ENCODE data around the gene ADARB2.

Gene ADARB2

DNA sequence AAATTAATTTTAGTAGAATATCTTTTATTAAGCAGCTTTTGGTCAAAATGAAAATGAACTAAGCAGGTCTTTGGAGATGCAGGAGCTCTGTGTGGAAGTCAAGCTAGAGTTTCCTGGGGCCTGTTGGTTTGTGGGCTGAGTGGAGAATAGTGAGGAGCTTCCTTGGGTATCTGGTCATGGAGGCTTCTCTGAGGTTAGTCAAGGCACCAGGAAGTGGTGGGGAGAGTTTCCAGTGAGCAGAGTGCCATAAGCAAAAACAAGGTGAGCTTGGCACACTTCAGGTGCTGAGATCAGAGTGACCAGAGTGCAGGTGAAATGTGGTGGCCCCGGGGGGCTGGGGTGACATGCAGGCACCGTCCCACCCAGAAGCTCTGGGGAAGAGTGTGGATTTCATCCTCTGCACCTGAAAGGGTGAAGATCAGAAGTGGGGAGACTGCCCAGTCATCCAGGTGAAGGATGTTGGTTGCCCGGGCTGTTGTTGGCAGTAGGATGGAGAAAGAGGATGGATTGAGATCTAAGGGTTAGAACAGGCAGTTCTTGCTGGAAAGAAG is 603.8 kb downstream of the ADARB2 start:
- no peak for TF ChIP-seq CTCF (IDR thresholded peaks at IDR 0.05; ENCODE audit: low read depth, low read length)
- no peak overlapping the region for H3K4me3 ChIP-seq (ENCODE audit: low read depth, low read length)

GRCh38 chr10:1132584-1132983 is 604.7 kb downstream of the ADARB2 start:
- H3K4me3 ChIP-seq (ENCODE audit: low read depth, low read length): no peak overlapping the region
- no peak for TF ChIP-seq CTCF (IDR thresholded peaks at IDR 0.05; ENCODE audit: low read depth, low read length)

DNA sequence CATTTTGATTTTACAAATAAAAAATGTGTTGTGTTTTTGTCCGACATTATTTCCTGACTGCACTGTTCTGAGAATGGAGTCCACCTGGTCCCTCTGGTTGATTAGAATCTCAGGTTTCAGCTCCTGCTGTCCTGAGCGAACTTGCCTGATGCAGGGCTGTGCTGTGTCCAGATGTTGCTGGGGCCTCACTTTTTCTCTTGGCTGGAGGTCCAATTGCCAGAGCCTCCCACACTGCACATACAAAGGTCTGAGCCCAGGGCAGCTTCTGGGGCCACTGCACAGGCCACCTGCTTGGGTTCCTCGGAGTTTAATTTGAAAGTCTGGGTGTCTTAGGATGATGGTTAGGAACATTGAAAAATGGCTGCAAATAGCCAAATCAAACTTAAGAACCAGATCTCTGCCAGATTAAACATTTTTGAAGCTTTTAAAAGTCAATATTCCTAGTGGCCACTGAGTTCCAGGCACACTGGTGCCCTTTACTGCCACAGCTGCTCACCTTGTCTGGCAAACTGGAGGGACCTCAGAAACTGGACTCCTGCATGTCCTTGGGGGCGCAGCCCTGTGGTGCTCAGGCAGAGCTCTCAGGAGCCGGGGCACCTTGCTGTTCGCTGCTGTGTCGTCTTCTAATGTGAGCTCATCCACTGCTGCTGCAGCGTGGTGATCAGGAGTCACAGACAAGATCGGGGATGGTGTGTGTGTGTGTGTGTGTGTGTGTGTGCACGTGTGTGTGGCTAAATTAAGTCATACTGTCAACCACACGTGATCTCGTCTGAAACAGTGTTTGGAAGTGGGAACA is 606.1 kb downstream of the ADARB2 start:
- no peak overlapping the region for H3K4me3 ChIP-seq (ENCODE audit: low read depth, low read length)
- TF ChIP-seq CTCF (IDR thresholded peaks at IDR 0.05; ENCODE audit: low read depth, low read length): no peak

- TF ChIP-seq CTCF (IDR thresholded peaks at IDR 0.05; ENCODE audit: low read depth, low read length): no peak
- no peak overlapping the region for H3K4me3 ChIP-seq (ENCODE audit: low read depth, low read length)
Observed at GRCh38 chr10:1130226-1130625, 607.1 kb downstream of the ADARB2 start.

DNA sequence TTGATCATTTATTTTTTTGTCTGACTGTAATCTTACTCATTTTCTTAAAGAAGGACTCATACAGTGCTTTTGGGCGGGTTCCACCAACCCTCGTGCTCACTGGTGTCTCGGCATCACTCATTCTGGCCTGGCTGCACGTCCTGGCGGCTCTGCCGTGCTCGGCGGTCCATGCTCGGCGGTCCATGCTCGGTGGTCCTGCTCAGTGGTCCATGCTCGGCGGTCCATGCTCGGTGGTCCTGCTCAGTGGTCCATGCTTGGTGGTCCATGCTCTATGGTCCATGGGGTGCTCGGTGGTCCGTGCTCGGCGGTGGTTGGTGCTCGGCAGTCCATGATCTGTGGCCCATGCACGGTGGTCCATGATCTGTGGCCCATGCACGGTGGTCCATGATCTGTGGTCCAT is 608.7 kb downstream of the ADARB2 start:
- TF ChIP-seq CTCF (IDR thresholded peaks at IDR 0.05; ENCODE audit: low read depth, low read length): no peak
- no peak overlapping the region for H3K4me3 ChIP-seq (ENCODE audit: low read depth, low read length)

DNA sequence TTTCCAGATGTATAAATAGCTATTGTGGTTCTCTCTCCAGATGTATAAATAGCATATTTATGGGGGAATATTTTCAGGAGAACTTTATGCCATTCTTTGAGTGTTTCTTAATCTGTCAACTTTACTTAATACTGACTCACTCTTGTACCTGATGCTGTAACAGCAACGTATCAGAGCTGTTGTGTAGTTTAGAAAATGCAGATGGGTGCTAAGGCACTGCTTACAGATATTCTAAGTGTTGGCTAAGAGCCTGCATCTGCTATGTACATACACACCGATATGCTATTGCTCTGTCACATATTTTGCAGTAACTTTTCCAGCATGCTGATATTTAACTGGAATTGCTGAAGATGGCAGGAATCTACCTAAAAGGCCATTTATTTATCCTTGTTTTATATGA is 609.2 kb downstream of the ADARB2 start:
- TF ChIP-seq CTCF (IDR thresholded peaks at IDR 0.05; ENCODE audit: low read depth, low read length): no peak
- no peak overlapping the region for H3K4me3 ChIP-seq (ENCODE audit: low read depth, low read length)

DNA sequence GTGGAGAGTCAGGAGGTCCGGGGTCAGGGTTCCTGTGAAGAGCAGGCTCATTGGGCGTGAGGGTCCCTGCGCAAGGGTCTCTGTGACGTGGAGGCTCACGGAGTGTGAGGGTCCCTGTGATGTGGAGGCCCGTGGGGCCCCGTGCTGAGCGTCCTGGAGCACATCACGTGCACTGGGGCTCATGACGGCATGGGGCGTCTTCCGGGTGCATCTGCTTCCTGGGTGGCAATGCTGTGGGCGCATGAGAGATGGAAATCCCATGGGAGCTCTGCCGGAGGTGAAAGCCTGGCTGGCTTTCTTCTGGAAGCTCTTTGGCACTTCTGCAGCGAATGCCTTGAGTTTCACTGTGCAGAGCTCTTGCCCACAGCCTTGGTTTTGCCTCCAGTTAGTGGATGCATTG is 609.7 kb downstream of the ADARB2 start:
- no peak for TF ChIP-seq CTCF (IDR thresholded peaks at IDR 0.05; ENCODE audit: low read depth, low read length)
- H3K4me3 ChIP-seq (ENCODE audit: low read depth, low read length): no peak overlapping the region
